CD4-positive, alpha-beta memory T cell (primary cell): ENCODE data around the gene ESRRG. TPM values are rescaled to one million over a fixed set of nuclear protein-coding genes. Genes with fewer than 3 reads are reported as not detected.

Source experiments
- CTCF ChIA-PET: fragments of 350-600 bp; sonication (Branson Sonifier 250); formaldehyde crosslinking; loops from one replicate; lab custom pipeline; 2021; ENCODE audit warnings: inconsistent platforms; ENCODE audit not compliant: partially characterized antibody; lab: Charles Lee
- POLR2A ChIA-PET: fragments of 350-600 bp; sonication (Branson Sonifier 250); formaldehyde crosslinking; loops from one replicate; lab custom pipeline; 2021; ENCODE audit not compliant: partially characterized antibody; lab: Charles Lee
- DNase-seq, 5 donors: peaks; one replicate each; pipeline versions ENCODE4 v3.0.0 to v3.0.0-alpha.2; 2020 to 2022; ENCODE audit warnings: mixed read lengths in 1 of 5
- H3K27ac ChIP-seq: one replicate; pipeline ENCODE4 v1.7.0; 2013; ENCODE audit warnings: low read depth, low read length
- H3K27me3 ChIP-seq: 2 replicates; pipeline ENCODE4 v1.7.0; 2013; ENCODE audit warnings: mild to moderate bottlenecking, low read length, moderate library complexity; ENCODE audit not compliant: insufficient read depth
- H3K36me3 ChIP-seq: 2 replicates; pipeline ENCODE4 v1.7.0; 2013; ENCODE audit warnings: mild to moderate bottlenecking, low read length, moderate library complexity; ENCODE audit not compliant: insufficient read depth
- H3K4me1 ChIP-seq: 2 replicates; pipeline ENCODE4 v1.7.0; 2013; ENCODE audit warnings: mild to moderate bottlenecking, low read length, moderate library complexity; ENCODE audit not compliant: insufficient read depth
- H3K4me3 ChIP-seq, 2 donors: one replicate each; pipeline ENCODE4 v1.7.0; 2013; ENCODE audit warnings: low read length in 2 of 2, mild to moderate bottlenecking in 1 of 2
- H3K9me3 ChIP-seq, 2 donors: one replicate each; pipeline ENCODE4 v1.7.0; 2013; ENCODE audit warnings: low read length in 2 of 2, control low read depth in 1 of 2; ENCODE audit not compliant: control insufficient read depth in 1 of 2
- H3K27ac Mint-ChIP-seq, 7 donors: one replicate each; pipeline ENCODE4 v1.8.0; 2020 to 2021; ENCODE audit warnings: mixed read lengths in 7 of 7, mild to moderate bottlenecking in 6 of 7, inconsistent platforms in 3 of 7, moderate library complexity in 3 of 7
- H3K27me3 Mint-ChIP-seq, 2 donors: one replicate each; pipeline ENCODE4 v1.8.0; 2020 to 2021; ENCODE audit warnings: mixed read lengths in 2 of 2
- H3K36me3 Mint-ChIP-seq, 2 donors: one replicate each; pipeline ENCODE4 v1.8.0; 2020 to 2021; ENCODE audit warnings: mixed read lengths in 2 of 2, inconsistent platforms in 1 of 2, mild to moderate bottlenecking in 1 of 2
- H3K4me1 Mint-ChIP-seq, 4 donors: one replicate each; pipeline ENCODE4 v1.8.0; 2020 to 2021; ENCODE audit warnings: mixed read lengths in 4 of 4, mild to moderate bottlenecking in 1 of 4
- H3K4me3 Mint-ChIP-seq, 8 donors: one replicate each; pipeline ENCODE4 v1.8.0; 2020 to 2021; ENCODE audit warnings: mixed read lengths in 8 of 8, mild to moderate bottlenecking in 7 of 8, moderate library complexity in 6 of 8, inconsistent platforms in 3 of 8
- H3K9me3 Mint-ChIP-seq, 8 donors: one replicate each; pipeline ENCODE4 v1.8.0; 2020 to 2021; ENCODE audit warnings: mixed read lengths in 8 of 8, mild to moderate bottlenecking in 5 of 8, inconsistent platforms in 3 of 8, moderate library complexity in 1 of 8
- intact Hi-C: fragments of 100-400 bp; cut with micrococcal nuclease; formaldehyde crosslinking; loops from one replicate; pipeline ENCODE4 v1.15.1; 2023
- polyA plus RNA-seq, 2 donors: library from polyadenylated mRNA; unstranded; fragments of 300-500 nt; fragmentation: Illumina TruSeq; gene quantifications; one replicate each; pipeline ENCODE4 v1.2.3, GENCODE V29; 2021
- total RNA-seq, 2 experiments: library from RNA; stranded (reverse); gene quantifications; one replicate each; pipeline ENCODE4 v1.2.3, GENCODE V29; 2021

The ESRRG gene
- total and polyA plus RNA-seq, 4 experiments from 2014 or later = not detected

GRCh38 chr1:216542741-216543140 is 180.5 kb downstream of the ESRRG start:
- Mint-ChIP-seq H3K9me3 (peaks cover 0 to 10% (median 0%) of the 10 kb centered on the region in 8 donors), H3K27me3 (no peaks in the 10 kb centered on the region), H3K36me3 (no peaks in the 10 kb centered on the region), H3K4me1 (no peaks in the 10 kb centered on the region), H3K27ac (no peak overlapping the region), H3K4me3 (no peak overlapping the region)
- ChIA-PET POLR2A (no interaction called here), CTCF (no interaction called here)
- Histone ChIP-seq H3K27ac (no peak overlapping the region), H3K36me3 (no peaks in the 10 kb centered on the region), H3K27me3 (no peaks in the 10 kb centered on the region), H3K9me3 (no peaks in the 10 kb centered on the region), H3K4me3 (no peak overlapping the region), H3K4me1 (no peaks in the 10 kb centered on the region)
- DNase-seq = no peak
- intact Hi-C loops = no loop called here

- intact Hi-C loops = no loop called here
- Mint-ChIP-seq H3K4me1 (no peaks in the 10 kb centered on the region), H3K36me3 (no peaks in the 10 kb centered on the region), H3K9me3 (peaks cover 0 to 15% (median 0%) of the 10 kb centered on the region in 8 donors), H3K4me3 (no peak overlapping the region), H3K27me3 (no peaks in the 10 kb centered on the region), H3K27ac (no peak overlapping the region)
- no peak for DNase-seq
- no peak overlapping the region for H3K4me3 ChIP-seq
- no peaks in the 10 kb centered on the region for H3K9me3 ChIP-seq
- no peaks in the 10 kb centered on the region for H3K36me3 ChIP-seq
- no peaks in the 10 kb centered on the region for H3K27me3 ChIP-seq
- CTCF ChIA-PET = no interaction called here
- POLR2A ChIA-PET = no interaction called here
- no peaks in the 10 kb centered on the region for H3K4me1 ChIP-seq
- no peak overlapping the region for H3K27ac ChIP-seq
Measured at GRCh38 chr1:216542263-216542662, 181.0 kb downstream of the ESRRG start.

- Histone ChIP-seq H3K27me3 (no peaks in the 10 kb centered on the region), H3K27ac (no peak overlapping the region), H3K36me3 (no peaks in the 10 kb centered on the region), H3K4me1 (no peaks in the 10 kb centered on the region), H3K4me3 (no peak overlapping the region), H3K9me3 (no peaks in the 10 kb centered on the region)
- Mint-ChIP-seq H3K27ac (no peak overlapping the region), H3K9me3 (peaks cover 0 to 18% (median 6%) of the 10 kb centered on the region in 8 donors), H3K36me3 (no peaks in the 10 kb centered on the region), H3K4me3 (no peak overlapping the region), H3K27me3 (no peaks in the 10 kb centered on the region), H3K4me1 (no peaks in the 10 kb centered on the region)
- ChIA-PET CTCF (no interaction called here), POLR2A (no interaction called here)
- no peak for DNase-seq
- intact Hi-C loops = no loop called here
Measured at GRCh38 chr1:216535751-216536150, 187.5 kb downstream of the ESRRG start.

- H3K9me3 ChIP-seq = no peaks in the 10 kb centered on the region
- ChIA-PET CTCF (no interaction called here), POLR2A (no interaction called here)
- H3K4me3 ChIP-seq = no peak overlapping the region
- no peaks in the 10 kb centered on the region for H3K27me3 ChIP-seq
- no peaks in the 10 kb centered on the region for H3K4me1 ChIP-seq
- Mint-ChIP-seq H3K27ac (no peak overlapping the region), H3K4me3 (no peak overlapping the region), H3K9me3 (peaks cover 0 to 18% (median 6%) of the 10 kb centered on the region in 8 donors), H3K27me3 (no peaks in the 10 kb centered on the region), H3K4me1 (no peaks in the 10 kb centered on the region), H3K36me3 (no peaks in the 10 kb centered on the region)
- no peak for DNase-seq
- intact Hi-C loops = no loop called here
- H3K36me3 ChIP-seq = no peaks in the 10 kb centered on the region
- H3K27ac ChIP-seq = no peak overlapping the region
Measured at GRCh38 chr1:216535059-216535458, 188.2 kb downstream of the ESRRG start.

GRCh38 chr1:216533776-216534175 is 189.5 kb downstream of the ESRRG start:
- Mint-ChIP-seq H3K27me3 (no peaks in the 10 kb centered on the region), H3K4me3 (no peak overlapping the region), H3K27ac (no peak overlapping the region), H3K9me3 (peaks cover 0 to 18% (median 6%) of the 10 kb centered on the region in 8 donors), H3K4me1 (no peaks in the 10 kb centered on the region), H3K36me3 (no peaks in the 10 kb centered on the region)
- Histone ChIP-seq H3K36me3 (no peaks in the 10 kb centered on the region), H3K27me3 (no peaks in the 10 kb centered on the region), H3K4me3 (no peak overlapping the region), H3K27ac (no peak overlapping the region), H3K9me3 (no peaks in the 10 kb centered on the region), H3K4me1 (no peaks in the 10 kb centered on the region)
- DNase-seq = no peak
- POLR2A ChIA-PET = no interaction called here
- CTCF ChIA-PET = no interaction called here
- intact Hi-C loops = no loop called here

GRCh38 chr1:216532251-216532798 is 190.9 kb downstream of the ESRRG start:
- H3K27ac Mint-ChIP-seq = no peak overlapping the region
- peaks cover 0 to 10% (median 5%) of the 10 kb centered on the region in 8 donors for H3K9me3 Mint-ChIP-seq
- H3K27ac ChIP-seq = no peak overlapping the region
- intact Hi-C loops = no loop called here
- no peak for DNase-seq
- H3K27me3 ChIP-seq = no peaks in the 10 kb centered on the region
- no peak overlapping the region for H3K4me3 ChIP-seq
- no peaks in the 10 kb centered on the region for H3K9me3 ChIP-seq
- H3K4me1 Mint-ChIP-seq = no peaks in the 10 kb centered on the region
- POLR2A ChIA-PET = no interaction called here
- H3K4me1 ChIP-seq = no peaks in the 10 kb centered on the region
- no peaks in the 10 kb centered on the region for H3K36me3 Mint-ChIP-seq
- no peaks in the 10 kb centered on the region for H3K27me3 Mint-ChIP-seq
- H3K4me3 Mint-ChIP-seq = no peak overlapping the region
- CTCF ChIA-PET = no interaction called here
- H3K36me3 ChIP-seq = no peaks in the 10 kb centered on the region

- Histone ChIP-seq H3K4me1 (no peaks in the 10 kb centered on the region), H3K36me3 (no peaks in the 10 kb centered on the region), H3K27ac (no peak overlapping the region), H3K27me3 (no peaks in the 10 kb centered on the region), H3K9me3 (no peaks in the 10 kb centered on the region), H3K4me3 (no peak overlapping the region)
- ChIA-PET CTCF (no interaction called here), POLR2A (no interaction called here)
- Mint-ChIP-seq H3K27ac (peak overlapping the region in 2 of 7 donors; percentile 7 to 48), H3K36me3 (no peaks in the 10 kb centered on the region), H3K9me3 (peaks cover 0 to 13% (median 5%) of the 10 kb centered on the region in 8 donors), H3K4me3 (peak overlapping the region in 4 of 8 donors; percentile 2 to 69 (median 33)), H3K4me1 (no peaks in the 10 kb centered on the region), H3K27me3 (no peaks in the 10 kb centered on the region)
- intact Hi-C loops = no loop called here
- DNase-seq = no peak
Measured at GRCh38 chr1:216531263-216532239, 191.7 kb downstream of the ESRRG start.
